Measurements from ENCODE around the gene NR2F2.

- no peak for TF ChIP-seq CTCF (IDR thresholded peaks at IDR 0.05)
- no peak for TF ChIP-seq POLR2A (IDR thresholded peaks at IDR 0.05)
- TF ChIP-seq POLR2AphosphoS5 (IDR thresholded peaks at IDR 0.05) = no peak
These were observed 17.9 kb downstream of the NR2F2 start for GRCh38 chr15:96348112-96349027.
